Measurements from ENCODE around the gene CENPV. TPM values are rescaled to one million over a fixed set of nuclear protein-coding genes. Genes with fewer than 3 reads are reported as not detected.

CENPV gene
- total RNA-seq, 3 donors from 2014 or later, result 4.3 to 25.9 (median 13.5) TPM

DNA sequence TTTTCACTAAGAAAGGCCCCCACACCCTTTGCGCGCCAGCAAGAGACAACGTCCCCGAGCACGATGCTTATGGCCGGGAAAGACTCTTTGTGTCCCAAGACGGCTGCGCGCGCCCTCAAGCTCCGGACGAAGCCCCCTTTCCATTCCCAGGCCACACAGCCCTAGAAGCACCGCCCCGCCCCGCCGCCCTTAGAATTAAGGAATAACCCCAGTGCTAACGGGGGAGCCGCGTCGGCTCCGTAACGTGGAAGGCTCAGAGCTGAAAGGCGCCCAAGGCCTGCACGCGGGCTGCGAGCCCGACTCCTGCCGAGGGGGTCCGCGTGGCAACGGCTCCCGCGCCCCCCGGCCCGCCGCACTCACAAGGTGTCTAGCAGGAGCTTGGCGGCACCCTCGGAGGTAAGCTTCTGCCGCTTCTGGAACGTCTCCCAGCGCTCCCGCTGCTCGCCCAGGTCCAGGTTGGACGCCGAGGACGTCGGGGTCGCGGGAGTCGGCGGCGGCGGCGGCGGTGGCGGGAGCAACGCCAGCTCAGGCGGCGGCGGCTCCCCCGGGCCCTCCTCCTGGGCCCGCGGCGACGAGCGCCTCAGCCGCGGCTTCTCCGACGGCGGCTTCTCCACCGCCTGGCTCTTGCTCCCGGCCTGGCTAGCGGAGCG, 477 bp downstream of the CENPV start:
- no peak for DNase-seq (ENCODE audit: low spot score in 2 of 2)
- H3K4me3 ChIP-seq, result peak overlapping the region; percentile 54 to 91 (median 73)
- intact Hi-C loops (cut with DNase I; ENCODE audit: low total_unique reads), result no loop called here

DNA sequence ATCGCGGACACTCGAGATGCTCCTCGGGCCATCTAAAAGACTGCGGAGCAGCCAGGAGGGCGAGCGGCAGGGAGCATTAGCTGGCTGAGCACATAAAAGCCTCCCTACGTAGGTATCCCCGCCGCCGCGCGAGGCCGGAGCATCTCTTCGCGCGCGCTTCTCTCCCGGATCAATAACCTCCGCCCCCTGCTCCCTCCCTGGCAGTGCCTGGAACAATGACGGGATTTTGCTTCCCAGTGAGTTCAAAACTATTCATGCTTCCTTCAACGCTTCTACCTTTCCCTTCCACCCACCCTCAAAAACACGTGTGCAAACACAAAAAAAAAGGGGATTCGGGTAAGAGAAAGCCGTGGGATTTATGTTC, 984 bp downstream of the CENPV start:
- DNase-seq (ENCODE audit: low spot score in 2 of 2), result no peak
- Histone ChIP-seq H3K27me3 (no peaks in the 10 kb centered on the region), H3K27ac (no peak overlapping the region), H3K9me3 (no peaks in the 10 kb centered on the region), H3K36me3 (no peaks in the 10 kb centered on the region), H3K4me1 (no peaks in the 10 kb centered on the region), H3K4me3 (peak overlapping the region; percentile 54 to 91 (median 73))
- no peak for TF ChIP-seq POLR2A (IDR thresholded peaks at IDR 0.05)
- TF ChIP-seq POLR2AphosphoS5 (IDR thresholded peaks at IDR 0.05), result no peak
- TF ChIP-seq, protein P1, sequence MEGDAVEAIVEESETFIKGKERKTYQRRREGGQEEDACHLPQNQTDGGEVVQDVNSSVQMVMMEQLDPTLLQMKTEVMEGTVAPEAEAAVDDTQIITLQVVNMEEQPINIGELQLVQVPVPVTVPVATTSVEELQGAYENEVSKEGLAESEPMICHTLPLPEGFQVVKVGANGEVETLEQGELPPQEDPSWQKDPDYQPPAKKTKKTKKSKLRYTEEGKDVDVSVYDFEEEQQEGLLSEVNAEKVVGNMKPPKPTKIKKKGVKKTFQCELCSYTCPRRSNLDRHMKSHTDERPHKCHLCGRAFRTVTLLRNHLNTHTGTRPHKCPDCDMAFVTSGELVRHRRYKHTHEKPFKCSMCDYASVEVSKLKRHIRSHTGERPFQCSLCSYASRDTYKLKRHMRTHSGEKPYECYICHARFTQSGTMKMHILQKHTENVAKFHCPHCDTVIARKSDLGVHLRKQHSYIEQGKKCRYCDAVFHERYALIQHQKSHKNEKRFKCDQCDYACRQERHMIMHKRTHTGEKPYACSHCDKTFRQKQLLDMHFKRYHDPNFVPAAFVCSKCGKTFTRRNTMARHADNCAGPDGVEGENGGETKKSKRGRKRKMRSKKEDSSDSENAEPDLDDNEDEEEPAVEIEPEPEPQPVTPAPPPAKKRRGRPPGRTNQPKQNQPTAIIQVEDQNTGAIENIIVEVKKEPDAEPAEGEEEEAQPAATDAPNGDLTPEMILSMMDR (IDR thresholded peaks at IDR 0.05), result no peak
- intact Hi-C loops (cut with DNase I; ENCODE audit: low total_unique reads), result no loop called here

More for the DNA sequence above, 477 bp downstream of the CENPV start:
- Histone ChIP-seq H3K27ac (peak overlapping the region in 1 of 2 donors; percentile 58), H3K36me3 (no peaks in the 10 kb centered on the region), H3K27me3 (no peaks in the 10 kb centered on the region), H3K4me1 (no peaks in the 10 kb centered on the region), H3K9me3 (no peaks in the 10 kb centered on the region)
- TF ChIP-seq, protein P1 (IDR thresholded peaks at IDR 0.05), result no peak

DNA sequence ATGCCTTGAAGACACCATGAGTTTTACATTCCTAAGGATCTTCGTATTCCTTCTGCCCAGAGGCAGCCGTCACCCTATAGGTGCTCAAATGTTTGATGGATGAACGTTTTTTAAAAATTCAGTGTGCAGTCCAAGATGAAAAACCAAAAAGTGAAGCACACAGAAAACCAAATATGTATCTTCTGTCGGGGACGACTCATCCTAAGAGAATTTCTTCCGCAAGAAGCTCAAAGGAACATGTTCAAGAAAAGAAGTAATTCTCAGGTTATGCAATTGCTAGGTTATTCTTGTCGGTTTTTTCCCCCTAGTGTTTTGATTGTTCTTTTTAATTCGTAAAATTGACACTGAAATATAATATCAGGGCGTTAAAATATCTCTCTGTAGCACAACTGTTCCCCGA, 1.4 kb downstream of the CENPV start:
- no peaks in the 10 kb centered on the region for H3K36me3 ChIP-seq
- intact Hi-C loops (cut with DNase I; ENCODE audit: low total_unique reads), result no loop called here
- TF ChIP-seq POLR2AphosphoS5 (IDR thresholded peaks at IDR 0.05) (no peak), POLR2A (IDR thresholded peaks at IDR 0.05) (no peak)
- TF ChIP-seq, protein P1 (IDR thresholded peaks at IDR 0.05), result no peak
- no peaks in the 10 kb centered on the region for H3K9me3 ChIP-seq
- no peak for DNase-seq (ENCODE audit: low spot score in 2 of 2)
- H3K27me3 ChIP-seq, result no peaks in the 10 kb centered on the region
- H3K4me3 ChIP-seq, result peak overlapping the region; percentile 54 to 91 (median 73)
- H3K4me1 ChIP-seq, result no peaks in the 10 kb centered on the region
- H3K27ac ChIP-seq, result no peak overlapping the region

DNA sequence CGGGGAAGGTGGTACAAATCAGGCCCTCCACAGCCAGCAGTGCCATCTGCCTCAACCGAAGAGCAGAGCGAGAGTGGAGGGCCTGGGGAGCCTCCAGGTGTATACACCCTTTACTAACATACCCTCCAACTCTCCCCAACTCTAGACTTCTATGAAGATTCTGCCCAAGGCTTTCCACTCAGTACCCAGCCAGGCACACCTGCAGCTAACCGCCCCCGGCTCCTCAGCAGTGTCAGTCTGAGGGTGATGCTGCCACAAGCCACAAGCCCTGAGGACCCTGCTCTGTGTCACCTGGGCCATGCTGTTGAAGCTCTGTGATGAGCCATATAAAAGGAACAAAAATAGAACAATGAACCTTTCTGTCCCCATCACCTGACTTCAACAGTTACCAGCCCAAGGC, 3.8 kb downstream of the CENPV start:
- no peak overlapping the region for H3K4me3 ChIP-seq
- no peaks in the 10 kb centered on the region for H3K4me1 ChIP-seq
- no peak overlapping the region for H3K27ac ChIP-seq
- H3K36me3 ChIP-seq, result no peaks in the 10 kb centered on the region
- no peaks in the 10 kb centered on the region for H3K27me3 ChIP-seq
- H3K9me3 ChIP-seq, result no peaks in the 10 kb centered on the region
- TF ChIP-seq POLR2A (IDR thresholded peaks at IDR 0.05) (no peak), POLR2AphosphoS5 (IDR thresholded peaks at IDR 0.05) (no peak)
- TF ChIP-seq, protein P1 (IDR thresholded peaks at IDR 0.05), result no peak
- DNase-seq (ENCODE audit: low spot score in 2 of 2), result no peak
- intact Hi-C loops (cut with DNase I; ENCODE audit: low total_unique reads), result no loop called here

DNA sequence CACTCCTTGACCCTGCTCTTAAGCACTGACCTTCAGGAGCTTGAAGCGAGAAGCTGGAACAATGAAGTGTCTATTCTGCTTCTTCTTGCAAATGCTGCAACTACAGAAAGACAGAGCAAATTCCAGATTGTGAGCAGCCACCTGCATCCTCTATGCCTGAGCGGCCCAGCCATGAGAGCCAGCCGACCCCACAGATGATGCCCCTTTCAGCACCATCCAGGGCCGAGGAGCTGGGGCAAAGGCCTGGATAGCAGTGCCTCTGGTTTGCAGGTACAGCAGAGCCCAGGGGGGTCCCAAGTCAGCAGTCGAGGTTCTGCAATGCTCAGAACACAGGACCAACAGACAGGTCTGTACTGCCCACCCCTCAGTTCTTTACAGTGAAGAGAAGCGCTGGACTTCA, 4.7 kb downstream of the CENPV start:
- Histone ChIP-seq H3K27me3 (no peaks in the 10 kb centered on the region), H3K36me3 (no peaks in the 10 kb centered on the region), H3K27ac (no peak overlapping the region), H3K4me3 (no peak overlapping the region), H3K9me3 (no peaks in the 10 kb centered on the region), H3K4me1 (no peaks in the 10 kb centered on the region)
- TF ChIP-seq POLR2A (IDR thresholded peaks at IDR 0.05) (no peak), POLR2AphosphoS5 (IDR thresholded peaks at IDR 0.05) (no peak)
- TF ChIP-seq, protein P1 (IDR thresholded peaks at IDR 0.05), result no peak
- intact Hi-C loops (cut with DNase I; ENCODE audit: low total_unique reads), result no loop called here
- no peak for DNase-seq (ENCODE audit: low spot score in 2 of 2)

Data from breast epithelium (tissue), 4 donors.